Effector memory CD8-positive, alpha-beta T cell (primary cell): ENCODE data around the gene JAK2.
"Not testable (repeated sequence)": the region's sequence is repeated elsewhere in the genome, so short reads cannot be mapped to it uniquely, and the experiment has no call there.

ENCODE experiments used
- ATAC-seq: fragments of 150-1000 bp; cut with Tn5 transposase; replicated peaks from 2 replicates; pipeline ENCODE4 v1.10.0; 2021; ENCODE audit warnings: mild to moderate bottlenecking, moderate library complexity
- DNase-seq, 3 experiments: peaks; one replicate each; pipeline ENCODE4 v3.0.0; 2021
- H3K27ac Mint-ChIP-seq, 2 donors: one replicate each; pipeline ENCODE4 v1.8.0; 2022; ENCODE audit warnings: mild to moderate bottlenecking in 2 of 2, mixed read lengths in 2 of 2, moderate library complexity in 2 of 2
- H3K27me3 Mint-ChIP-seq, 2 donors: one replicate each; pipeline ENCODE4 v1.8.0; 2022; ENCODE audit warnings: mixed read lengths in 2 of 2
- H3K36me3 Mint-ChIP-seq: one replicate; pipeline ENCODE4 v1.8.0; 2022; ENCODE audit warnings: mild to moderate bottlenecking, moderate library complexity, mixed read lengths; ENCODE audit not compliant: insufficient read depth
- H3K4me1 Mint-ChIP-seq, 2 donors: one replicate each; pipeline ENCODE4 v1.8.0; 2022; ENCODE audit warnings: low read depth in 2 of 2, mixed read lengths in 2 of 2
- H3K4me3 Mint-ChIP-seq, 2 donors: one replicate each; pipeline ENCODE4 v1.8.0; 2022; ENCODE audit warnings: mild to moderate bottlenecking in 2 of 2, mixed read lengths in 2 of 2, moderate library complexity in 2 of 2
- H3K9me3 Mint-ChIP-seq, 2 donors: one replicate each; pipeline ENCODE4 v1.8.0; 2022; ENCODE audit warnings: mixed read lengths in 2 of 2

Gene JAK2

DNA sequence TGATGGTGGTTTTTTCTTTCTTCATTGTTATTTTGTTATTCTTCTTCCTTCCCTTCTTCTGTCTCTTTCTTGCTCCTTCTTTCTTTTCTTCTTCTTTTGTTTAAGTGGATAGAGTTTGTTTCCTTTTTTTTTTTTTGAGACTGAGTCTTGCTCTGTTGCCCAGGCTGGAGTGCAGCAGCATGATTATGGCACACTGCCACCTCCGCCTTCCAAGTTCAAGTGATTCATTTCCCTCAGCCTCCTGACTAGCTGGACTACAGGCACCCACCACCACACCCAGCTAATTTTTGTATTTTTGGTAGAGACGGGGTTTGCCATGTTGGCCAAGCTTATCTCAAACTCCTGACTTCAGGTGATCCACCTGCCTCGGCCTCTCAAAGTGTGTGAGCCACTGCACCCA is 40.3 kb downstream of the JAK2 start:
- DNase-seq = no peak
- no peak overlapping the region for H3K4me3 Mint-ChIP-seq
- ATAC-seq = no peak
- H3K27me3 Mint-ChIP-seq = no peaks in the 10 kb centered on the region
- no peak overlapping the region for H3K27ac Mint-ChIP-seq
- peaks cover 28% of the 10 kb centered on the region for H3K36me3 Mint-ChIP-seq
- H3K4me1 Mint-ChIP-seq = peaks cover 13 to 15% of the 10 kb centered on the region in 2 donors
- no peaks in the 10 kb centered on the region for H3K9me3 Mint-ChIP-seq

DNA sequence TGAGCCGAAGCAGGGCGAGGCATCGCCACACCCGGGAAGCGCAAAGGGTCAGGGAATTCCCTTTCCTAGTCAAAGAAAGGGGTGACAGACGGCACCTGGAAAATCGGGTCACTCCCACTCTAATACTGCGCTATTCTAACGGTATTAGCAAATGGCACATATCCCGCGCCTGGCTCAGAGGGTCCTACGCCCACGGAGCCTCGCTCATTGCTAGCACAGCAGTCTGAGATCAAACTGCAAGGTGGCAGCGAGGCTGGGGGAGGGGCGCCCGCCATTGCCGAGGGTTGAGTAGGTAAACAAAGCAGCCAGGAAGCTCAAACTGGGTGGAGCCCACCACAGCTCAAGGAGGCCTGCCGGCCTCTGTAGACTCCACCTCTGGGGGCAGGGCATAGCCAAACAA is 46.9 kb downstream of the JAK2 start:
- not testable (repeated sequence) for H3K27ac Mint-ChIP-seq, H3K27me3 Mint-ChIP-seq, H3K4me1 Mint-ChIP-seq, ATAC-seq, H3K4me3 Mint-ChIP-seq, DNase-seq, H3K36me3 Mint-ChIP-seq, H3K9me3 Mint-ChIP-seq

DNA sequence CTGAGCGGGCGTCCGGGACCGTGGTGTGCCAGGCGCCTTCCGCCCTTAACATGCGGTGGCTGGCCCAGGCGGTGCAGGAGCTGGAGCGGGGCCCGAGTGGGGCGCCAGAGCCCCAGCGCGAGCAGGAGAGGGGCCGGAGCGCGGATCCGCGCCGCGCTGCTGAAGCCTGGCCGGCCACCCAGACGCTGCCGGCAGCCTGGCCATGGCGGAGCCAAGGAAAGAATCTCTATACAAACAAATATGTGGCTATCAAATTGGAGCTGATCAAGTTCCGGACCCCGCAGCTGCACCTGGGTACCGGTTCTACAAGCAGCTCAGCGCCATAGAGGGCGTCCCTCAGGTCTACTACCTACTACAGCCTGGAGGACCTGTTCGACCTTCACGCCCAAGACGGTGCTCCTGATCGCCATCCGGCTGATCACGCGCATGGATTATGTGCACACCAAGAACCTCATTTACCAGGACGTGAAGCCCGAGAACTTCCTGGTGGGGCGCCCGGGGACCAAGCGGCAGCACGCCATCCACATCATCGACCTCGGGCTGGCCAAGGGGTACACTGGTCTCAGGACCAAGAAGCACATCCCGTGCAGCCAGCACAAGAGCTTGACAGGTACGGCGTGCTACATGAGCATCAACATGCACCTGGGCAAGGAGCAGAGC is 55.8 kb downstream of the JAK2 start:
- H3K4me1 Mint-ChIP-seq = peaks cover 0 to 4% of the 10 kb centered on the region in 2 donors
- no peaks in the 10 kb centered on the region for H3K27me3 Mint-ChIP-seq

GRCh38 chr9:5041390-5042115 is 56.5 kb downstream of the JAK2 start:
- Mint-ChIP-seq H3K9me3 (no peaks in the 10 kb centered on the region), H3K36me3 (peaks cover 17% of the 10 kb centered on the region), H3K27ac (no peak overlapping the region), H3K4me3 (no peak overlapping the region), H3K27me3 (no peaks in the 10 kb centered on the region), H3K4me1 (peaks cover 0 to 4% of the 10 kb centered on the region in 2 donors)
- ATAC-seq (no peak), DNase-seq (no peak)

More for the DNA sequence above, 55.8 kb downstream of the JAK2 start:
- no peak for DNase-seq
- H3K27ac Mint-ChIP-seq = no peak overlapping the region
- no peaks in the 10 kb centered on the region for H3K9me3 Mint-ChIP-seq
- no peak overlapping the region for H3K4me3 Mint-ChIP-seq
- no peak for ATAC-seq
- H3K36me3 Mint-ChIP-seq = peaks cover 12% of the 10 kb centered on the region

DNA sequence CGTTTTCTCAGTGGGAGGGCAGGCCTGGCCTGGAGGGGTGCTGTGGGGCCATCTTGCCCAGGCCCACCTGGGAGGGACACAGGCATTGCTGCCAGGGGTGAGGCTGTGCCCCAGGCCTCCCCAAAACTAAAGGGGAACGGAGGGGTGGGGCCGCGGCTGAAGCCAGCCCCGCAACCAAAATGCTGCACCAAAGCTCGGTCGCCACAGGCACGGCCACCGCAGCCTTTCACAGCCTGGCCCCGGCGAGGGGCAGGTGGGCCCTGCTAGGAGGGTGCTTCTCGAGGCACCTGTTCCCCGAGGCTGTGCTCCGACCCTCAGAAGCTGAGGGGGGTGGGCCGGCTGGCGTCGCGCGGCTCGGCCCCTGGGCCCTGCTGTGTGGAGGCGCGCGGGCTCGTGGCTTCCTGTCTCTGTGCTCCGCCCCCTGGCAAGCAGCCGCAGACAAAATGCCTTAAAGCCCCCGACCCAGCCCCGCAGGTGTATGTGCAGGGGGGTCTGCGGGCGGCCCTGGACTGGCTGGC is 57.6 kb downstream of the JAK2 start:
- DNase-seq = no peak
- H3K27ac Mint-ChIP-seq = no peak overlapping the region
- peaks cover 17% of the 10 kb centered on the region for H3K36me3 Mint-ChIP-seq
- no peaks in the 10 kb centered on the region for H3K27me3 Mint-ChIP-seq
- ATAC-seq = peak; percentile 41
- H3K4me3 Mint-ChIP-seq = peak overlapping the region in 1 of 2 donors; percentile 52
- H3K4me1 Mint-ChIP-seq = peaks cover 0 to 4% of the 10 kb centered on the region in 2 donors
- H3K9me3 Mint-ChIP-seq = no peaks in the 10 kb centered on the region

GRCh38 chr9:5043381-5043780 is 58.3 kb downstream of the JAK2 start:
- peaks cover 0 to 4% of the 10 kb centered on the region in 2 donors for H3K4me1 Mint-ChIP-seq
- H3K27ac Mint-ChIP-seq = no peak overlapping the region
- H3K36me3 Mint-ChIP-seq = peaks cover 17% of the 10 kb centered on the region
- ATAC-seq = no peak
- DNase-seq = no peak
- no peak overlapping the region for H3K4me3 Mint-ChIP-seq
- no peaks in the 10 kb centered on the region for H3K27me3 Mint-ChIP-seq
- H3K9me3 Mint-ChIP-seq = no peaks in the 10 kb centered on the region

DNA sequence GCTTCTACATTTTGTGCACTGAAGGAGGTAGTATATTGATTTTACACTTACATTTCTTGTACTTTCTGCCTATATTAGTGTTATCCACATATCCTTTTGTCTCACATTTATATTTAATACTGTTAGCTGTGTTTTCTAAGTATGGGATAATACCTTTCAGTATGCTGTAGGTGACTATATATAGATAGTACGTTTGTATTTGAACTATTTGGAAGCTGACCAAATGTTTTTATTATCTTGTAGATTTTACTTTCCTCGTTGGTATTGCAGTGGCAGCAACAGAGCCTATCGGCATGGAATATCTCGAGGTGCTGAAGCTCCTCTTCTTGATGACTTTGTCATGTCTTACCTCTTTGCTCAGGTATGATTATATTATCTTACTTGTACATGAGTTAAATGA is 59.1 kb downstream of the JAK2 start:
- H3K4me3 Mint-ChIP-seq = no peak overlapping the region
- H3K36me3 Mint-ChIP-seq = peaks cover 17% of the 10 kb centered on the region
- no peaks in the 10 kb centered on the region for H3K9me3 Mint-ChIP-seq
- ATAC-seq (no peak), DNase-seq (no peak)
- no peaks in the 10 kb centered on the region for H3K27me3 Mint-ChIP-seq
- no peak overlapping the region for H3K27ac Mint-ChIP-seq
- peaks cover 0 to 4% of the 10 kb centered on the region in 2 donors for H3K4me1 Mint-ChIP-seq

GRCh38 chr9:5052838-5053237 is 67.8 kb downstream of the JAK2 start:
- Mint-ChIP-seq H3K4me1 (no peaks in the 10 kb centered on the region), H3K36me3 (peaks cover 35% of the 10 kb centered on the region), H3K9me3 (no peaks in the 10 kb centered on the region), H3K27me3 (no peaks in the 10 kb centered on the region), H3K27ac (no peak overlapping the region), H3K4me3 (no peak overlapping the region)
- DNase-seq (no peak), ATAC-seq (no peak)

- H3K27ac Mint-ChIP-seq = no peak overlapping the region
- H3K4me3 Mint-ChIP-seq = no peak overlapping the region
- no peaks in the 10 kb centered on the region for H3K27me3 Mint-ChIP-seq
- H3K4me1 Mint-ChIP-seq = no peaks in the 10 kb centered on the region
- no peak for ATAC-seq
- H3K9me3 Mint-ChIP-seq = no peaks in the 10 kb centered on the region
- peaks cover 11% of the 10 kb centered on the region for H3K36me3 Mint-ChIP-seq
- no peak for DNase-seq
Observed at GRCh38 chr9:5062631-5063030, 77.6 kb downstream of the JAK2 start.

DNA sequence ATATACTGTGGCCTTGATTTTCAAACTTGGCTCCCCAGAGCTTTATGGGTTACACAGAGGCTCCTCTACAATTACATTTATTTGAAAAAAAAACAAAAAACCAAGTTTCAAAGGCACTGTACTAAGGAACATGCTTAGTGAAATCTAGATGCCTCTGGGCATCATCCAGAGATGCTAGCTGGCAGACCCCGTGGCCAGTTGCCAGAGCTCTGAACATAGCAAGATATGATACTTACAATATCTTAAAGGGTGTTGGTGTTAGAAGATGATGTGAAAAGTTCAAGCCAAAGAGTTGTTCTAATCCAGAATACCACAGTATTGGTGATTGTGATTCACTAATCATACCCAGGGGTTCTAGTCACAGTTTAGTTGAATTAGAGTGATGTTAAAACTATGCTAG is 87.8 kb downstream of the JAK2 start:
- H3K4me3 Mint-ChIP-seq = no peak overlapping the region
- no peak for ATAC-seq

GRCh38 chr9:5073701-5074100 is 88.6 kb downstream of the JAK2 start:
- Mint-ChIP-seq H3K27ac (peak overlapping the region in 1 of 2 donors; percentile 5), H3K4me1 (no peaks in the 10 kb centered on the region), H3K4me3 (no peak overlapping the region), H3K36me3 (peaks cover 26% of the 10 kb centered on the region), H3K27me3 (no peaks in the 10 kb centered on the region), H3K9me3 (no peaks in the 10 kb centered on the region)
- ATAC-seq (no peak), DNase-seq (no peak)

More for the DNA sequence above, 87.8 kb downstream of the JAK2 start:
- Mint-ChIP-seq H3K27me3 (no peaks in the 10 kb centered on the region), H3K4me1 (no peaks in the 10 kb centered on the region), H3K9me3 (no peaks in the 10 kb centered on the region), H3K27ac (peak overlapping the region in 1 of 2 donors; percentile 5), H3K36me3 (peaks cover 29% of the 10 kb centered on the region)
- DNase-seq = no peak

GRCh38 chr9:5085993-5086392 is 100.9 kb downstream of the JAK2 start:
- Mint-ChIP-seq H3K27me3 (no peaks in the 10 kb centered on the region), H3K4me3 (no peak overlapping the region), H3K36me3 (peaks cover 38% of the 10 kb centered on the region), H3K27ac (no peak overlapping the region), H3K4me1 (no peaks in the 10 kb centered on the region), H3K9me3 (no peaks in the 10 kb centered on the region)
- DNase-seq (no peak), ATAC-seq (no peak)

GRCh38 chr9:5089737-5090136 is 104.7 kb downstream of the JAK2 start:
- H3K27me3 Mint-ChIP-seq = no peaks in the 10 kb centered on the region
- no peaks in the 10 kb centered on the region for H3K4me1 Mint-ChIP-seq
- H3K36me3 Mint-ChIP-seq = peaks cover 14% of the 10 kb centered on the region
- ATAC-seq = no peak
- DNase-seq = no peak
- H3K27ac Mint-ChIP-seq = no peak overlapping the region
- H3K9me3 Mint-ChIP-seq = no peaks in the 10 kb centered on the region
- no peak overlapping the region for H3K4me3 Mint-ChIP-seq

DNA sequence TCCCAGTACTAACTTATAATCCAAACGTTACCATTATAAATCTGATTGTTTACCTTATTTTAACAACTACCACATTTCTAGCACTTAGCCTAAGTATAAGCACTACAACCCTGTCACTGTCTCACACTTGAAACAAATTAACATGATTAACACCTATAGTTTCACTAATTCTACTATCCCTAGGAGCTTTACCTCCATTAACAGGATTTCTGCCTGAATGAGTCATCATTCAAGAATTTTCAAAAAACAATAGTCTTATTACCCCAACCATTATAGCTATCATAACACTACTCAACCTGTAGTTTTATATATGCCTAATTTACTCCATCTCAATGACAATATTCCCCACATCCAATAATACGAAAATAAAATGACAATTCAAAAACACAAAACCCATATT is 110.7 kb downstream of the JAK2 start:
- Mint-ChIP-seq H3K27ac (no peak overlapping the region), H3K27me3 (no peaks in the 10 kb centered on the region), H3K4me3 (no peak overlapping the region), H3K9me3 (no peaks in the 10 kb centered on the region), H3K36me3 (peaks cover 4% of the 10 kb centered on the region), H3K4me1 (no peaks in the 10 kb centered on the region)
- ATAC-seq (no peak), DNase-seq (no peak)
